Kidney (tissue), 2 donors: ENCODE results near the gene ANKRD44. TPM values are rescaled to one million over a fixed set of nuclear protein-coding genes. Genes with fewer than 3 reads are reported as not detected.

ENCODE experiments used
- polyA plus RNA-seq: library from polyadenylated mRNA; stranded (reverse); fragments of 350-450 nt; fragmentation: Illumina TruSeq; extraction: RNeasy Lipid Tissue Mini Kit (QIAGEN cat#74804); gene quantifications from one replicate; pipeline ENCODE4 v1.2.3, GENCODE V29; 2014; ENCODE audit warnings: low read depth, low replicate concordance; ENCODE audit not compliant: insufficient read depth
- total RNA-seq: library from RNA; stranded (reverse); fragmentation: NEBNext Ultra II Directional; extraction: Animal tissue kit (Norgen Biotek cat#: 25700); gene quantifications from one replicate; pipeline ENCODE4 v1.2.1, GENCODE V29; 2021
- donor health status: DM: yes; HTN: yes; CAD: no.

Gene ANKRD44
- total and polyA plus RNA-seq, 2 donors from 2014 or later, result 2.2 to 39.2 TPM

Other genes starting within 250 kb of the ANKRD44 start
- gene SF3B1, start 124.2 kb upstream of the ANKRD44 start, total RNA-seq, result 244 TPM
- 185 TPM for gene SF3B1, start 124.2 kb upstream of the ANKRD44 start, polyA plus RNA-seq
- gene COQ10B, start 142.8 kb upstream of the ANKRD44 start, total RNA-seq, result 28.6 TPM
- 31.2 TPM for gene COQ10B, start 142.8 kb upstream of the ANKRD44 start, polyA plus RNA-seq
- 157 TPM for gene HSPD1, start 189.1 kb upstream of the ANKRD44 start, total RNA-seq
- 390 TPM for gene HSPD1, start 189.1 kb upstream of the ANKRD44 start, polyA plus RNA-seq
- 78.1 TPM for gene HSPE1, start 189.6 kb upstream of the ANKRD44 start, total RNA-seq
- 427 TPM for gene HSPE1, start 189.6 kb upstream of the ANKRD44 start, polyA plus RNA-seq
- 23.0 TPM for gene MOB4, start 205.3 kb upstream of the ANKRD44 start, total RNA-seq
- gene MOB4, start 205.3 kb upstream of the ANKRD44 start, polyA plus RNA-seq, result 16.5 TPM